ENCODE data around the gene TATDN3.

GRCh38 chr1:212752934-212753497 lies 38.7 kb upstream of the TATDN3 start:
- TF ChIP-seq CTCF (conservative IDR thresholded peaks at IDR 0.05 in 1 of 2, IDR thresholded peaks at IDR 0.05 in 1 of 2; ENCODE audit: extremely low read depth in 1 of 2, insufficient read depth in 1 of 2, low read depth in 1 of 2, low read length in 2 of 2) (no peak), EZH2 (IDR thresholded peaks at IDR 0.05; ENCODE audit: borderline replicate concordance, low read length) (no peak)
